HG02973 (cell line): ENCODE results near the gene NR2E1.

Experiments used
- ATAC-seq: cut with Tn5 transposase; IDR thresholded peaks from one replicate; pipeline ENCODE4 v1.9.1; 2021; ENCODE audit warnings: moderate library complexity; ENCODE audit not compliant: unreplicated experiment

Gene NR2E1

GRCh38 chr6:108171291-108171917, 5.6 kb downstream of the NR2E1 start:
- ATAC-seq, result no peak

GRCh38 chr6:108171918-108172516, 6.2 kb downstream of the NR2E1 start:
- ATAC-seq, result no peak

GRCh38 chr6:108174371-108175175, 8.8 kb downstream of the NR2E1 start:
- ATAC-seq, result no peak

- ATAC-seq, result no peak
Observed at GRCh38 chr6:108175176-108175591, 9.4 kb downstream of the NR2E1 start.

GRCh38 chr6:108175592-108176279, 9.9 kb downstream of the NR2E1 start:
- no peak for ATAC-seq

- no peak for ATAC-seq
Observed at GRCh38 chr6:108176281-108177089, 10.7 kb downstream of the NR2E1 start.

GRCh38 chr6:108179741-108180140, 13.9 kb downstream of the NR2E1 start:
- ATAC-seq, result no peak

- no peak for ATAC-seq
Observed at GRCh38 chr6:108180266-108180665, 14.4 kb downstream of the NR2E1 start.

- ATAC-seq, result no peak
Observed at GRCh38 chr6:108180776-108181175, 15.0 kb downstream of the NR2E1 start.

- ATAC-seq, result no peak
Observed at GRCh38 chr6:108186226-108186625, 20.4 kb downstream of the NR2E1 start.

GRCh38 chr6:108187519-108187918, 21.7 kb downstream of the NR2E1 start:
- no peak for ATAC-seq

GRCh38 chr6:108193131-108193530, 27.3 kb downstream of the NR2E1 start:
- ATAC-seq, result no peak

GRCh38 chr6:108193835-108194234, 28.0 kb downstream of the NR2E1 start:
- ATAC-seq, result no peak

GRCh38 chr6:108194503-108194902, 28.7 kb downstream of the NR2E1 start:
- no peak for ATAC-seq

- ATAC-seq, result no peak
Observed at GRCh38 chr6:108195209-108195608, 29.4 kb downstream of the NR2E1 start.

- ATAC-seq, result no peak
Observed at GRCh38 chr6:108198761-108199498, 33.1 kb downstream of the NR2E1 start.

GRCh38 chr6:108200186-108200585, 34.4 kb downstream of the NR2E1 start:
- no peak for ATAC-seq

- ATAC-seq, result no peak
Observed at GRCh38 chr6:108200631-108201030, 34.8 kb downstream of the NR2E1 start.

- no peak for ATAC-seq
Observed at GRCh38 chr6:108203189-108204112, 37.6 kb downstream of the NR2E1 start.
